ENCODE data around the gene NSMCE3.
A peak's percentile ranks its signal among the peaks of the same experiment; 100 is the strongest.

Gene NSMCE3

DNA sequence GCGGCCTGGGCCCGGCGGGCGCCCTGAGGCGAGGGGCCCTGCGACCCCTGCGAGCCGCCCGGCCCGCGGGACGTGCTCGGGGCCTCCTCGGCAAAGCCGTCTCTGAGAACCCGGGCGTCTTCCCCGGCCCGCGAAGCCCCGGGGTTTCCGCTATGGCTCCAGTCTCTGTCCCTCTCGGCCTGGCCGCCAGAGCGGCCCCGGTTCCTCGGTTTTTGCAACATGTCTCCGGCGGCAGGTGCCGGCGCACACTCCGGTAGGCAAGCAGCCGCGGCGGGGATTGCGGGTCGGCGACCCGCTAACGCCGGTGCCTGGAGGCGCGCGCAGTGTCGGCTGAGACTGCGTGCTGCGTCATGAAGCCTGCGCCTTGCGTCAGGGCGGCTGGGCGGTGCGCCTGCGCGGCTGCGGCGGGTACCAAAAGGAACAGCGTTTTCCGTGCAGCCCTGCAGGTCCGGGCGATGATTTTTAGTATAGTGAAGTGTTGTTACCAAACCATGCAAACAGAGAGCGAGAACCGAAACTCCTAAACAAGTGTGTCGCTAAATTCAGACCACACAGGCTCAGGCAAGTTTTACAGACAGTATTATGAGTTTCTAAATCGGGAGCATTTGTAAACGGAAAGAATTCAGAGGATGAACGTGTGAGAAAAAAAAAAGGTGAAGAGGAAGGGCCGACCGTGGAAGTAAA, at the start of gene NSMCE3:
TSS of gene NSMCE3 (minus strand) at position 338 of the 684 bp plus-strand sequence. CDS start at position 221, 117 bp downstream.
- DNase-seq, result peak; percentile 91

DNA sequence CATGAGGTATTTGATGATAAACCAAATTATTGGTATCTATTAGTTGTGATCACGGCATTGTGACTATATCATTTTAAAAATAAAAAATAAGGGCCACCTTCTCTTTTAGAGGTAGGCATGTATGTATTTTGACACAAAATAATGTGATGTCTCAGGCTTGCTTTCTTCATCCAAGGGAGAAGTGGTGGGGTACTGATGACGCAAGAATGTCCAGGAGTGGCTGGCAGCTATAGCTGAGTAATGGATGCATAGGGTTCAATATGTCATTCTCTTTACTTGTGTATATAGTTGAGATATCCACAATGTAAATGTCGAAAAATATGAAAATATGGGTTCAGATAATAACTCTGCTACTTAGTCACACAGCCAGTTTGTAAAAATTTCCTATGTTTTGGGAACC, 46.8 kb upstream of the NSMCE3 start:
- DNase-seq, result no peak

DNA sequence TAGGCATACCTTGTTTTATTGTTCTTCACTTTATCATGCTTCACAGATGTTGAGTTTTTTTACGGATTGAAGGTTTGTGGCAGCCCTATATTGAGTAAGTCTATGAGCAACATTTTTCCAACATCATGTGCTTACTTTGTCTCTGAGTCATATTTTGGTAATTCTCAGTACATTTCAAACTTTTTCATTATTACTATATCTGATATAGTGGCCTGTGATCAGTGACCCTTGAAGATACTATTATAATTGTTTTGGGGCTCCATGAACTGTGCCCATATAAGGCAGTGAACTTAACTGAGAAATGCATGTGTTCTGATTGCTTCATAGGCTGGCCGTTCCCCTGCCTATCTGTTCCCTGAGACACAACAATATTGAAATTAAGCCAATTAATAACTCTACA, 42.8 kb upstream of the NSMCE3 start:
- no peak for DNase-seq

DNA sequence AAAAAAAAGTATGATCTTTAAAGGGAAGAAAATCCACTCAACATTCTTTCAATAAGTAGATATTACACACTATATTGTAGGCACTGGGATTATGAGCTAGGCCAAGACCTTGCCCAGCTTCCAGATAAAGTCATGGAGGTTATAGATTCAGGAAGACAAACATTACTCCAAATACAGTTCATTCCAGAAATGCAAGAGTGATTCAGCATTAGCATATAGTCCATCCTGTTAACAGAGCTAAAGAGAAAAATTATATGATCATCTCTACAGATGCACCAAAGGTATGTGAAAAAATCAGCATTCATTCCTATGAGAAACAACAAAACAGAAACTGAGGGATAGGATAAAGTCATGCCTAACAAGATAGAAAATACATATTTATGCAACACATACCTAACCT, 42.1 kb upstream of the NSMCE3 start:
- no peak for DNase-seq

DNA sequence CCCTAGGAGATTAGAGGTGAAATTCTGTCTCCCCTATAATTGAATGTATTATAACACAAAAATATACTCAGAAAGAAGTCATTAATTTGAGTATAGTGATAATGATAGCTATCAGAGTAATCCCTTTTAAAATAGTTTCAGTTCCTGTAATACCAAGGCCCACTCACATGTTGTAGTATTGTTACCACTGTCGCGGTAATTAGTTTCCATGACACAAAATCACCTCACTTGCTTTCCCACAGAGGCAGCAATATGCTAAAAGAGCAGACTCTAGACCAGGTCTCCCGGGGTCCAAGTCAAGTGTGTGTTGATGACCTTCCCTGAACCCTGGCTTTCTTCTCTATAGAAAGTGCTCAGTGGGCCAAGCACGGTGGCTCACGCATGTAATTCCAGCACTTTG, 39.5 kb upstream of the NSMCE3 start:
- no peak for DNase-seq

DNA sequence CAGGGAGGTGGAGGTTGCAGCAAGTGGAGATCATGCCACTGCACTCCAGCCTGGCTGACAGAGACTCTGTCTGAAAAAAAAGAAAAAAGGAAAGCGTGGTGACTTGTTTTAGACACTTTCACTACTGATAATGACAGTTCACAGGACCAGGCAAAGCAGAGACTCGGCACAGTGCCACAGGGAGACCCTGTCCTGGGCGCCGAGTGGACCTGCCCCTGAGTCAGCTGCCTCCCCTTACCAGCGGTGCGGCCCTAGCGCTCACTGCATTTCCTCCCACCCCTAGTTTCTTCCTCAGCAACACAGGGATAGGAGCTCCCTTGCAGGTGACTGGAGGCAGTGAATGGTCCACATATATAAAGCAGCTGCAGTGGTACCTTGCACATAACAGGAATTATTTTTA, 38.7 kb upstream of the NSMCE3 start:
- no peak for DNase-seq

DNA sequence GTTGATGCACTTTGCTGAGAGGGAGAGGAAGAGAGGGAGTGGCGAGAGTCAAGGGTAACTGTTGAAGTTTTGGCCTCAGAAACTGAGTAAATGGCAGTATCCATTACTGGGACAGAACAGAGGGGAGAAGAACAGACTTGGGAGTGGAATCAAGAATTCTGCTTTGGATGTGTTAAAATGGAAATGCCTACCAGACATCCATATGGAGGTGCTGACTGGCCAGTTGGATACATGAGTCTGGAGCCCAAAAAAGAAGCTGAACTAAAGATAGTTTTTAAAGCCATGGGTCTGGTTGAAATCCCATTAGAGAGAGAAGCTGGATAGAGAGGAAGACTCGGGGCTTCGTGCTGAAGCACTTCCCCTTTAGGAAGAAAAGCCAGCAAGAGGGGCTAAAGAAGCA, 35.9 kb upstream of the NSMCE3 start:
- no peak for DNase-seq

DNA sequence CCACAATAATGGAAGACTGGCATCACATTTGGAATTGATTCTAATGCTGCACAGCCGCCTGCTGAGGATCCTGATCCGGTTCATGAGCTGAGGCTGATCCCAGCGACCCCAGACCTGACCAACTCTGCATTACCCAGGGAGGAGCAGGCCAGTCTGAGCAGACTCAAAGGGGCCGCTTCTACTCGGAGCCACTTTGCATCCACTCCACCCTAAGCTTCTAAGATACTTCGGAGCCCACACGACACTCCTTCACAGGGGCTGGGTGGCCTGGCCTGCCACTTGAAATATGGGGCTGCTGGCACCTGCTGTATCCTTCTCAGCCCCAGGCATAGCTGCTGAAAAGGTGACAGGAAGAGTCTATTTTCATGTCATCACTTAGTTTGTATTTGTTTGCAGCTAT, 33.2 kb upstream of the NSMCE3 start:
- no peak for DNase-seq

DNA sequence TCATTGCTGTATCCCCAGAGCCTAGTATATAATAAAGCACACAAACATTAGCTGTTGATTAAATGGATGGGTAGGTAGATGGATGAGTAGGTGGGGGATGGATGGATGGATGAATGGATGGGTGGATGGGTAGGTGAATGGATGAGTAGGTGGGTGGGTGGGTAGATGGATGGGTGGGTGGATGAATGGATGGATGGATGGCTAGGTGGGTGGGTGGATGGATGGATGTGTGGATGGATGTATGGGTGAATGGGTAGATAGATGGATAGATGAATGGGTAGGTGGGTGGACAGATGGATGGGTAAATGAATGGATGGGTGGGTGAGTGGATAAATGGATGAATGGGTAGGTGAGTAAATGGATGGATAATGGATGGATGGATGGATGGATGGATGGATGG, 30.2 kb upstream of the NSMCE3 start:
- no peak for DNase-seq

DNA sequence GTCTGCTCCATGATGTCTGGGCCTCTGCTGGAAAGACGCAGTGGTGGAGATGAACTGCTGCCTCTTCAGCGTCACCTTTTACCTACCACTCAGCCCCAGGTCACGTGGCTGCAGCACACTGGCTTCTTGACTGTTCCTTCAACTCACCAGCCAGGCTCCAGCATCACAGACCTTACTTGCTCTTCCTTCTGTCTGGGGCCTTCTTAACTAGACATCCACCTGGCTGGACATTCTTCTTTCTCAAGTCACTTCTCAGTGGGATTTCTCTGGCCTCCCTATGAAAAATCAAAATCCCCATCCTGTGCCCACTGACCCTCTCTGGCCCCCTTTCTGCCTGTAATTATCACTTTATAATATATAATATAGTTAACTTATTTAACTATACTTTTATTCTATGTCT, 29.7 kb upstream of the NSMCE3 start:
- no peak for DNase-seq

DNA sequence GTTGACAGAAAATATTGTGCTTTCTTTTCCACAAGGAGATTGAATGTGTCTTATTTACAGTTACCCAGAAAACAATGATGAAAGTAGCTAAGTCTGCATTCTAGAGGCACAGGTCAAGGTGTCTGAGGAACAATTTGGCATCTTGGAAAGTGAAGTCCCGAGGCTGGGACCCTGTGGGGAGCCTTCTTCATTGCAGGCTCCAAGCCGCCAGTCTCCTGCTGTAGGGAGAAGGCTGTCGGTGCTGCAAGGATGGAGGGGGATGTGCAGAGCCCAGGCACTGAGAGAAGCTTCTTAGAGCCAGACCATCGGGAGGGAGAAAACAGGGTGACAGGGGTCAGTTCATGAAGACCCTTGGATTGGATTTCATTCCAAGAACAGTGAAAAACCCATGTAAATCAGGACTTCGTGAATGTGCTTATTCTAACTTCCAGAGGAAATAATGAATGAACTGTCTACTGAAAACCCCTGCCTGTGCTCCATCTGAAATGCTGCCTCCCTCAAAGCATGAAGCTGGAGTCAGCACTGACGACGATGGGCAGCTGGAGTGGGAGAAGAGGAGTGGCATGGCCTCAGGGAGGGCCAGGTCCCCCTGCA, 25.2 kb upstream of the NSMCE3 start:
- no peak for DNase-seq

DNA sequence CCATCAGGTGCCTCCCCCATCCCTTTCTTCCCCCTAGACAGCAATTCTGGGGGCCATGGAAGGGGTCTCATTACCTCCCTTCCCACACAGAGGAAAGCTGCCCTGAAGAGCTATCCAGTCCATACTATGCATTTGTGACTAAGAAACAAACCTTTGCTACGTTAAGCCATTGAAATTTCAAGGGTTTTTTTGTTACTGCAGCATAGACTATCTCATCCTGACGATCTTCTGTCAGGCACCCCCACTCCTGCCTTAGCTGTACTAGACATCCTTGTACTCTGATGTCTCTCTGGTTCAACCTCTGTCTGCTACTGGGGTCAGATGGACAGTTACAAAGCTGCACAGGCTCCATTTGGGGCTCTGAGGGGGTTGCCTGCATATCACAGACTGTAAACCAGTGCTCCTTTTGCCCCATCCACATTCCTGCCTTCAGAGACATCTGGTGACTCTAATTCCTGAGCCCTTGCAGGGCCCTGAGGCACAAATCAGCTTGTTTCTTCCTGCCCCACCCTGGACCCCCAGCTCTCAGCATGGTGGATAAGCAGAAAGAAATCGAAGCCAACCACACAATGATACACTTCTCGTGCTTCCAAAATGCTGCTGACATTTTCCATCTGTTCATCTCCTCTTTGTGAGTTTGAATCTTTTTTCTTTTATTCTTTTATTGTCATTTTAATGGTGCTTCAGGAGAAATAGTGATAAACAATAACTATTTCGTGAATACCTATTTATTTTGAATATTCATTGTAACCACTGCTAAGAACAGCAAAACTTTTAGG, 21.6 kb upstream of the NSMCE3 start:
- no peak for DNase-seq

DNA sequence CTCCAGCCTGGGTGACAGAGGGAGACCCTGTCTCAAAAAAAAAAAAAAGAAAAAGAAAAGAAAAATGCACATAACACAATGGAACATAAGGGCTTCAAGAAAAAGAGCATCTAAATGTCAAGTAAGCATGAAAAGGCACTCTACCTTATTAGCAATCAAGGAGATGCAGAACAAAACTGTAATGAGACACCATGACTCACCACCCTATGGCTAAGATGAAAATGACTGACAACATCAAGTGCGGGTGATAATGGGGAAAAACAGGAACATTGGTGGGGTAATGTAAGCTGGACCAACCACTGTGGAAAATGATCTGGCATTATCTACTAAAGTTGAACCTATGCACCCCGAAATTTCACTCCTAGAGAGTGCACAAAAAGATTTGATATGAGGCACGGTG, 19.6 kb upstream of the NSMCE3 start:
- no peak for DNase-seq

DNA sequence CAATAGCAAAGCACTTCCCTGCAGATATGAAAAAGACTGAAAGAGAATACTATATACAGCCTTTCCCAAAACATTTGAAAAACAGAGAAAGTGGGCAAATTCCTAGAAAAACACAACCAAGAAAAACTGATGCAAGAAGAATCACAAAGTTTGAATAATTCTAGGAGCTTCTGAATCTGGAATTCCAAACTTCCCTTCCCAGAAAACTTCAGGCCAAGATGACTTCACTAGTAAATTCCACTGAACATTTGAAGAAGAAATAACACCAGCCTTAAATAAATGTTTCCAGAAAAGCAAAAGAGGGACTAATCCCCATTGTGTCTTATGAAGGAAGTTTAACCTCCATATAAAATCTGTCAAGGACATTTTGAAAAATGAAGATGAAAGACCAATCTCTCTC, 15.8 kb upstream of the NSMCE3 start:
- DNase-seq, result no peak

DNA sequence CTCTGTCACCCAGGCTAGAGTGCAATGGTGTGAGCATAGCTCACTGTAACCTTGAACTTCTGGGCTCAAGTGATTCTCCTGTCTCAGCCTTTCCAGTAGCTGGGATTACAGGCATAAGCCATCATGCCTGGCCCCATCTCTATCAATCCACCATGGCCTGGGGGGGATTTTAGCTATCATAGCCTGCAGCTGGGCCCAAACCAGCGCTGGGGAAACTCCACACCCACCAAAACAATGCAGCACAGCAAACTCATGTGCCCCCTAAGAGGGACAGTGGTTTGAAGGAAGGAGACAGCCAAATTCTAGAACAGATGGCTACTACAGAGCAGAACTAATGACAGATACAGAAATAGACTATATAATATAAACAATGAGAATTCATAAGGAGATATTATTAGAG, 13.8 kb upstream of the NSMCE3 start:
- DNase-seq, result no peak

DNA sequence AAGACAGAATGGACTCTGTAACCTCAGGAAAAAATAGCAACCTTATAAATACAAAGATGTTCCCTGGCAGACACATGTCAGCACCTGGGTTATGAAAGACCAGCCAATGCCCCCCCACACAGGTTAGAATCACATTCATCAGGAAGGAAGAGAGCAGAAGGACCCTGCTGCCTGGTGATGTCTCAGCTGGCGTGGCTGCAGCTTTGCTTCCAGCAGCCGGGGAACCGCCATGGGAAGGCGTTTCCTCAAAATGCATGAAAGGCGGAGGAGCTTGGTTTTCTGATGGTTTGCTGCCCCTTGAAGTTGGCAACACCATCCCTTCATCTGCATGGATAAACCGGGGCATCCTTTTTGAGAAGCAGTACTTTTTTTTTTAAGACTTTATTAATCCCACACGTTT, 10.9 kb upstream of the NSMCE3 start:
- no peak for DNase-seq

DNA sequence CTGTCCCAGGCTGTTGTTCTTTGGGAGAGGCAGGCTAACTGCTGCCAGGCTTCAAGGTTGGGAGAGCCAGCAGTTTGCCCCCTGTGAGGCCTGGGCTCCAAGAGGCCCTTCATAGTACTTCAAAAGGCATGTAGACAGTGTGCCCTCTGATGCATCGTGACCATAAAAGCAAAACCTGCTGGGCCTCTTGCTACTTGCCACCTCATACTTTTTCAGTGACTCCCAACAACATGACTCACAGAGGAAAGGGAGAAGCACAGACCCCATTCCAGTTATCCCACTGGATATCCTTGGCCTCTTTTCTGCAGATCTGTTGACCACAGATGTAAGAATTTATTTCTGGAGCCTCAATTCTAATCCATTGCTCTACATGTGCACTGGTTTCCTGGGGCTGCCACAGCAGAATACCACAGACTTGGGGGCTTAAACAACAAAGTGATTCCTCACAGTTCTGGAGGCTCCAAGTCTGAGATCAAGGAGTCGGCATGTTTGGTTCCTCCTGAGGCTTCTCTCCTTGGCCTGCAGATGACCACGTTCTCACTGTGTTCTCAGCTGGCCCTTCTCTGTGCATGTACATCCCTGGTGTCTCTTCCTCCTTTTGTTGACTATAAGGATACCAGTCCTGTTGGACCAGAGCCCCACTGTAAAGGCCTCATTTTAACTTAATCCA, 8.9 kb upstream of the NSMCE3 start:
- no peak for DNase-seq

DNA sequence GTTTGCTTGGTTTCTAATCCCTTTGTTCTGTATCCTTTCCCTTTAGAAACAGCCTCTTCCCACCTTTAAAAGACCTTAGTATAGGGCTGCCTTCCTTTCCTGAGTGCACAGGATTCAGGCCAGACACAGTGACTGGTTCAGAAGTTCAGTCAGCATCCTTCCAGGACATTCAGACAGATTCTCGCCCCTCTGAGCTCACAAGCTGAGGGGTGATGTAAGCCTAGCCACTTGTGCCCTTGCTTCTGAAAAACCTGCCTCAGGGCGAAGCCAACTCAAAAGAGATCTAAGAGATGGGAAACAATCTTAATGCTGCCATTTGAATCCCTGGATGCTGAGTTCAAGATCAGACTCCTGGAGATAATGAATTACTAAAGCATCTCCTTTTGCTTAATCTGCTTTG, 6.7 kb upstream of the NSMCE3 start:
- DNase-seq, result no peak

DNA sequence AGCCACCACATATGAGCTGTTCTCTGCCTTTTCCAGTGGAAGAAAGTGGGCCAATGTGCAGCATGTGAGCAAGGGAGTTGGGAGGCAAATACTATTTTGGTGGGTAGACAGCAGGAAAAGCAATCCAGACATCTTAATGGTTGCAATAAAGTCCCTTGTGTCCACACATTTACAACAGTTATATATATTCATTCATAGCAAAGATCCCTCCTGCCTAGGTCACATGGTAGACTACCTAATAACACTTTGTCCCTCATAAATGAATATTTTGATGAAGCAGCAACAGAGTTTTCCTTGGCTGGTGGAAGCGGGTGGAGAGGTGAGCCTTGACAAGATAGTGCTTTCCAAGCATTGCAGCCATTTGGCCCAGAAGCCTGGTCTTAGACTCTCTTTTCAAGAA, 6.2 kb upstream of the NSMCE3 start:
- DNase-seq, result no peak

DNA sequence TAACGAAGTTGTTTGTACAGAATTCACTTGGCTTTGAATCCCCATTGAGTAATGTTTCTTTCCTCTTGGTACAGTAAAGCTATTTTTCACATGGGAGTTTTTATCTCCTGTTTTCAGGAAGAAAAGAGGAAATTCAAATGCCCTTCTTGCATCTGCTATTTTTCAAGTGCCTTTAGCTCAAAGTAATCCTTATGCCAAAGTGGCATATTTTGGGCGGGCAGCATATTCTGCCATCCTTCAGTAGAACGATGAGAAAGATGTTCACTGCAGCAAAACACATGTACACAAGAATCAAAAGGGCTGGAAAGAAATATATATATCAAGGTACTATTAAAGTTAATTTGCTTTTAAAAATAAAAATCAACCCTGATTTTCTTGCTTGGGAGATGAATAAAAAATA, 5.3 kb upstream of the NSMCE3 start:
- DNase-seq, result no peak

DNA sequence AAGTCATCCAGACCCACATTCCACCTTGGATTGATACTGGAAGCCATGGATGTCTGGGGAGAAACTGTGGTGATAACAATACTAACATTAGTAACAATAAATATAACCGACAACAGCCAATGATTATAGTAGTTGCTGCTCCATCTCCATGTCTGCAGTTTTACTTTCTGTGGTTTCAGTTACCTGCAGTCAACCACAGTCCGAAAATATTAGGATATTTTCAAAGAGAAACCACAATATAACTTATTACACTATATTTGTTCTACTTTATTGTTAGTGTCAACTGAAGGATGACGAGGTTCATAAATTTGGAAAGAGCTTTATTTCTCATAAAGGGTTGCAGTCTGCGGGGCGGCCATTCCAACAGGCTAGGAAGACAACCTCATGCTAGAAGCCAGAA, 2.6 kb upstream of the NSMCE3 start:
- DNase-seq, result no peak

DNA sequence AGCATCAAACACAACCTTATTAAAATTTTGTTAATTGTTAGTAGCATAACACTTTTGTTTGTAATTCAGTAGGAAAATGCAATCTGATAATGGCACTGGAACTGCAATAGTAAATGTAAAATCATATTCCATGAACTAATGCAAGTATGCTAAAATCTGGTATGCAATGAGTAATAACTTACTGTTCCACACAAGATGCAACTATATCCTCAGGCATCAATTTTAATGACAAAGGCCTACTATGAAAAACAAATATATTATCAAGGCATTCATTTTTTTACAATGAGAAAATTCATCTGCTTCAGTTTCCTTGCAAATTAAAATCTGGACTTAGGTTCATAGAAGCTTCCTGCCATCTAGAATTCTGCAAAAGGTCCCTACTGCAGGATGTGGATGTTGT, 1.4 kb upstream of the NSMCE3 start:
- no peak for DNase-seq

DNA sequence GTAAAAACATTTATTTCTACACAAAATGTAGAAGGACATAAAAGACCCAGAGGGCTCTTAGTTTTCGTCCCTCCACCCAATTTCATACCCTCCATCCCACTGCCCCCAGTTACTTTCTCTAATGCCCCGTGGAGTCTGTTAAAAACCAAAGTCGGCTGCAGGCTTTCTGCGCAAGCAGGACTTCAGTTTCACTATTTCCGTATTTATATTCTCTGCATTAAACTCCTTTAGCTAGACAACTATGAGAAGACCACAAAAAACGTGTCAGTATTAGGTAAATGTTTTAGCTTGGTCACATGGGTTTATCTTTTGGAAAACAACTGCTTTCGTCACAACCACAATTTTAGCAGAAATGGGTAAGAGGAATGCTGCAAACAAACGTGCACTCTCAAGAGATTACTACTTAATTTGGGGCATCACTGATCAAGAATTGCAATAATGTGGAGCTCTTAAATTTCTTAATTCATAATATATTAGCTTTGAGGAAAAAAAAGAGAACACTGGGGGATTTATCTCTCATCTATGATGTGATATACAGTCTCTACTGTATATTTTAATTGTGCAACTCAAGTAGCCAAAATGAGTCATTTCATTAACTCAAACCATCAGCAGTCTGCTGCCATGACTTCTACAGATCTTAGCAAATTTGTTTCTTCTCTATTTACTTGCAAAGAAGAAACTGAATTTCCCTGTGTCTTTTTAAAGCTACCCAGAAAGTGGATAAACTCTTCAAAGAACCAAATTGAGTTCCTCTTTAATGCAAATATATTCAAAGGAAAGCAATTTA, 740 bp upstream of the NSMCE3 start:
- DNase-seq, result no peak

All from left hindlimb (tissue), 1 donor.